HCT116 (cell line): ENCODE measurements around the gene GGNBP2.

Source experiments
- CBX3 ChIP-seq: IDR thresholded peaks from 2 replicates; pipeline ENCODE4 v1.6.1; 2012; ENCODE audit warnings: low read depth
- CEBPB ChIP-seq: IDR thresholded peaks from 2 replicates; pipeline ENCODE4 v1.6.1; 2012; ENCODE audit warnings: low read depth
- CTCF ChIP-seq, 3 experiments: fragments of 200-600 bp in 1 of 3; sonication (generic) in 1 of 3; IDR thresholded peaks in 2 of 3; conservative IDR thresholded peaks in 1 of 3; 2 replicates each; pipeline ENCODE4 v1.5.1; 2012 to 2017; ENCODE audit warnings: low read depth in 2 of 3, low read length in 2 of 3, antibody characterized with exemption in 1 of 3, borderline replicate concordance in 1 of 3, control low read depth in 1 of 3, mild to moderate bottlenecking in 1 of 3, mixed read lengths in 1 of 3, mixed run types in 1 of 3, moderate library complexity in 1 of 3; ENCODE audit not compliant: insufficient read depth in 1 of 3
- EGR1 ChIP-seq: IDR thresholded peaks from 2 replicates; pipeline ENCODE4 v1.6.1; 2012; ENCODE audit warnings: low read depth
- EZH2phosphoT487 ChIP-seq: fragments of 200-600 bp; IDR thresholded peaks from 2 replicates; pipeline ENCODE4 v1.6.1; 2018; ENCODE audit warnings: antibody characterized with exemption, borderline replicate concordance
- MAX ChIP-seq: IDR thresholded peaks from 2 replicates; pipeline ENCODE4 v1.6.1; 2012
- POLR2A ChIP-seq: IDR thresholded peaks from 2 replicates; pipeline ENCODE4 v1.7.0; 2011; ENCODE audit warnings: borderline replicate concordance; ENCODE audit not compliant: insufficient read depth, insufficient read length; ENCODE audit errors: extremely low read depth
- POLR2AphosphoS5 ChIP-seq: IDR thresholded peaks from 2 replicates; pipeline ENCODE4 v1.6.1; 2011; ENCODE audit warnings: mild to moderate bottlenecking, low read depth, low read length, moderate library complexity
- RAD21 ChIP-seq: IDR thresholded peaks from 2 replicates; pipeline ENCODE4 v1.6.1; 2012; ENCODE audit warnings: low read depth, mild to moderate bottlenecking
- SP1 ChIP-seq: IDR thresholded peaks from 2 replicates; pipeline ENCODE4 v1.6.1; 2012; ENCODE audit warnings: low read depth
- ZBTB33 ChIP-seq: IDR thresholded peaks from 2 replicates; pipeline ENCODE4 v1.6.1; 2011; ENCODE audit warnings: mild to moderate bottlenecking, low read length, moderate library complexity; ENCODE audit not compliant: insufficient replicate concordance; ENCODE audit errors: extremely low read depth
- ZNF274 ChIP-seq: fragments of 200-500 bp; sonication (Bioruptor generic); IDR thresholded peaks from 2 replicates; pipeline ENCODE4 v1.6.1; 2014; ENCODE audit warnings: mild to moderate bottlenecking, low read depth, low read length, inconsistent platforms

GRCh38 chr17:36504156-36504545 is 40.6 kb upstream of the GGNBP2 start:
- TF ChIP-seq CTCF (IDR thresholded peaks at IDR 0.05 in 2 of 3, conservative IDR thresholded peaks at IDR 0.05 in 1 of 3; ENCODE audit: borderline replicate concordance in 1 of 3, insufficient read depth in 1 of 3, low read depth in 2 of 3, low read length in 2 of 3) (no peak), ZNF274 (no peak), MAX (no peak), SP1 (no peak), EGR1 (no peak), POLR2A (no peak), CEBPB (no peak), CBX3 (no peak), POLR2AphosphoS5 (no peak), EZH2phosphoT487 (no peak), RAD21 (no peak), ZBTB33 (no peak)
